SIG-M5 treated with dmso at 0.1 percent for 504 hours (cell line): ENCODE measurements around the gene PGM2.
"Not testable (repeated sequence)": the region's sequence is repeated elsewhere in the genome, so short reads cannot be mapped to it uniquely, and the experiment has no call there.

ENCODE experiments used
- DNase-seq: peaks from one replicate; lab custom pipeline; 2025; ENCODE audit not compliant: unreplicated experiment; lab: John Stamatoyannopoulos, UW

The PGM2 gene

DNA sequence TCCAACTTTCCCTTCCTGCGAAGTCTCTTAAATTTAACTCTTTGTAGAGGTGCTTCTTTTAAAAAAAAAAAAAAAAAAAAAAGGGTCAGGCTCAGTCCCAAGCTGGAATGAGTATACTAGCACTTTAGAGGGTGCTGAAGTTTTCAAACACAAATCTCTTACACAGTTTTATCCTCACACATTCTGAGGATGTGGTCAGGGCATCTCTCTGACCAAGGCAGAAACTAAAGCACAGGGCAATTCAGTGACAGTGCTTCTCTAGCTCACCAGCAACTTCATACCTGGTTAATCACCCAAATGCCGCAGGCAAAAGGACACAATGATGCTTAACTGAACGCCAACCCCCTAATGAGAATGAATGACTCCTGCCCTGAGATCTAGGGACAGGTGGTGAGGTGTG, 9.8 kb upstream of the PGM2 start:
- DNase-seq = no peak

DNA sequence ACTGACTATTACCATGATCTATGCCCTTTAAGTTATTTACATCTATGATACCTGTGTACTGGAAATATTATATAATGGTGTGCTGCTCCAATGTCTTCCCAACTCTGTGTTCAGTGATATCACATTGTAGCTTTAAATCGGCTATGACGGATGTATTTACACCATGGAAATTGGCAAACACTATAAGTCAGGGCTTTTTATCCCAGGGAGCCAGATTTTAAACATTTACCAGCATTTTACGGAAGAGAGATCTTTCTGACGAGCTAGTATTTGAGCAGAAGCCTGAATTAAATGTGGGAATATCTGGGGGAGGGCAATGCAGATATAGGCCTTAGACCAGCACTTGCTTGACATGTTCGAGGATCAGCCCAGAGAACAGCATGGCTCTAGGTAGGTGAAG, 7.7 kb upstream of the PGM2 start:
- no peak for DNase-seq

DNA sequence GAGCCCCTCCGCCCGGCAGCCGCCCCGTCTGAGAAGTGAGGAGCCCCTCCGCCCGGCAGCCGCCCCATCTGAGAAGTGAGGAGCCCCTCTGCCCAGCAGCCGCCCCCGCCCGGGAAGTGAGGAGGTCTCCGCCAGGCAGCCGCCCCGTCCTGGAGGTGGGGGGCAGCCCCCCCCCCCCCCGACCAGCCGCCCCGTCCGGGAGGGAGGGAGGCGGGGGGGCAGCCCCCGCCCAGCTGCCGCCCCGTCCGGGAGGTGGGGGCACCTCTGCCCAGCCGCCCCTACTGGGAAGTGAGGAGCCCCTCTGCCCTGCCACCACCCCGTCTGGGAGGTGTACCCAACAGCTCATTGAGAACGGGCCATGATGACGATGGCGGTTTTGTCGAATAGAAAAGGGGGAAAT, 6.0 kb upstream of the PGM2 start:
- DNase-seq = not testable (repeated sequence)

DNA sequence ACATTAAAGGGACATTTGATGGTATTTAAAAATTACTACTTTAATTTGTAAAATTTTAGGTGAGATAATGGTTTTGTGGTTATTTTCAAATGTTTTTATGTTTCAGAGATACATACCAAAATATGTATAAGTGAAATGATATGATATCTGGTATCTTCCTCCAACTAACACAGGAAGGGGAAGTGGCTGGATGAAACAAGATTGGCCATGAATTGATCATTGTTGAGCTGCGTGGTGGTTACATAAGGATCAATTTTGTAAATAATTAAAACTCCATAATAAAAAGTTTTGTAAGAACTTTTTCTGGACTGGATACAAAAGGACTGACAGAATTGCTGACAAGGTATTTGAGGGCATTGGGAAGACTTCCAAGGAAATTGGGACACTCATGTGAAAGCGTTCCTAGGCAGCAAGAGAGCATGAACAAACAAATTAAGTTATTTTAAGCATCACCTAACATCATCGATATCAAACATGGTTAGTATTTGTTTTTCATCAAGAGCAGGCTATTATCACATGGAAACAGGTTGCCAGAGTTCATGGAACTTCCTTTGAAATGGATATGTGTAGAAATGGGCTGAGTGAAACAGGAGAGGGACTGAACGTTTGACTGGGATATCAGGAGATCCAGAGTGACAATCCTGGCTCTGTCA, 4.4 kb upstream of the PGM2 start:
- DNase-seq = no peak

DNA sequence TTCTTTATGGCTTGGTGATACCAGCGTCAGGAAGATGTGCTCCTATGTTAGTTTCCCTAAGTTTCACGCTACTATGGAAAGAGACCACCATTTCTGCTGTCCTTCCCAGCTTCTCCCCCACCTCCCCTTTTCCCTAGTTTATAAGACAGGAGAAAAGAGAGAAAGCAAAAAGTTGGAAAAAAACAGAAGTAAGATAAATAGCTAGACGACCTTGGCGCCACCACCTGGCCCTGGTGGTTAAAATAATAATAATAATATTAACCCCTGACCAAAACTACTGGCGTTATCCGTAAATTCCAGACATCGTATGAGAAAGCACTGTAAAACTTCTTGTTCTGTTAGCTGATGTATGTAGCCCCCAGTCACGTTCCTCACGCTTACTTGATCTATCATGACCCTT, 985 bp upstream of the PGM2 start:
- DNase-seq = not testable (repeated sequence)

DNA sequence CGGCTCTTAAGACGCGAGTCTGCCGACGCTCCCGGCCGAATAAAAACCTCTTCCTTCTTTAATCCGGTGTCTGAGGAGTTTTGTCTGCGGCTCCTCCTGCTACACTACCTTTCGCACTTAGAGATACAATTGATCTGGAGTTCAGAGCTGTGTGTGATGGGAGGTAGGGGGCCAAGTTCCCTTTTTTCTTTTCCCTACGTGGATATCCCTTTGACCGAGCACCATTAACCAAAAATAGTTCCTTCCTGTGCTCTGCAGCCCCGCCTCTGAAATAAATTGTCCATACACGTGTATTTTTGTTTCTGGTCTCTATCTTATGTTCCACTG, 555 bp upstream of the PGM2 start:
- DNase-seq = peak; percentile 81

DNA sequence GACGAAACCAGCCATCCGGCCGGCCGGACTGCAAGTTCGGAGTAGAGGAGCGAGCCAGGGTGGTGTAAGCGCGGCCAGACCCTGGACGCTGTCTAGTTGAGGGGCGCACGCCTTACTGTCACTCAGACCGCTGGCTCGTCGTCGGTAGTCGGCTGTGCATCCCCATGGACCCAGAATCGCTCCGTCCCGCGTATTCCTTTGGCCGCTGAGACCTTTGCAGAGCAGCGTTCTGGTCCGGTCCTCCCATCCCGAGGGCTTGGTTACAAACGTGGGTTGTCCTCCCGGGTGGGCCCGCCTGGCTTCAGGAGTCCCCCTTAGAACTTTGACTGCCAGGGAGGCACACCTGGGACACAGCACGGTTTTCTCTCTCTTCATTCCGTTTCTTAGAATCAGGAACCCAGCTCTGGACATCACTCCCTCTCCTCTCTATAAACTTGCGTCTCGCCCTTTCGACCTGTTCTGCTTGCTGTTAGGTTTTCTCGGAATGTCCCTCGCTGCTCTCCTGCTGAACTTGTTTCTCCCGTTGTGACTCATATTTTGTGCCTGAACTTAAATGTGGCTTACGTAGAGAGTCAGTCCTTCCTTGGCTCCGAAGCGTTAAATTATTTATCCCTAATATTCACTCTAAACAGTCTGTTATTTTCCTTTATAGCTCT, 672 bp downstream of the PGM2 start:
- peak; percentile 40 for DNase-seq

DNA sequence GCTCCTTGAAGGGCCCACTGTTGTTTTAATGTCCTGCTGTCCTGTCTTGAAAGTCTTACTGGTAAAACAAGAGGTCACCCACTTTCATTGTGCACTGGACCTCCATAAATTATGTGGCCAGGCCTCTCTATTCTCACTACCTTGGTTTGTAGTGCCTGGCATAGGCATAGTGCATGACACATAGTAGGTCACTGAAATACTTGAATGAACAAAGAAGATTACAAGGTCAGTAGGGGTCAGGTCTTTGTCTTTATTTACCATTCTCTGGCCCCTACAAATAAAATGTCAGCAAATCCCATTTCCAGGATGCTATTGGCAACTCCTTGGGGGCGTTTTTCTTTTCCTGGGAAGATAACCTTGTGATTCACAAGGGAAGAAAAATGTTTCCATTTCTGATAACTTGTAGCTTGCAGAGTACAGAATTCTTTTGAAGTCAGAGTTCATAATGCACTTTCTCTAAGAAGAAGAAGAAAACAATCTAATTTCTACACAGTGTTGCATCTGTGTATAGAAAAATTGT, 1.4 kb downstream of the PGM2 start:
- no peak for DNase-seq

DNA sequence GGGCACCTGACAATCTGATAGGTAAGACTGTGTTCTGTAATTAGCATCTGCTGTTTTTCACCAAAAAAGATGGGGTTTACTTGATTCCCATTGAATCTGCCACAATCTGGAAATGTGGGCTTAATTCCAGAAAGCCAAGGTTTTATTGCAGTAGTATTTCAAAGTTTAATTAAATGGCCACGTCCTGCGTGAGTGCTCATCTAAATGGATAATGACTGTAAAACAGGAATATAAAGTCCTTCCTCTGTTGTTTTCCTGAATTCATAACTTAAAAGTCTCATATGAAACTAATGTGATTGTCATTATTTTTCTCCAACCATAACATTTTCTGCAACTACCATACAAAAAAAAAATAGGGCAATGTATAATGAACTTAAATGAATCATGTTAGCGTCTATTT, 2.4 kb downstream of the PGM2 start:
- DNase-seq = no peak

DNA sequence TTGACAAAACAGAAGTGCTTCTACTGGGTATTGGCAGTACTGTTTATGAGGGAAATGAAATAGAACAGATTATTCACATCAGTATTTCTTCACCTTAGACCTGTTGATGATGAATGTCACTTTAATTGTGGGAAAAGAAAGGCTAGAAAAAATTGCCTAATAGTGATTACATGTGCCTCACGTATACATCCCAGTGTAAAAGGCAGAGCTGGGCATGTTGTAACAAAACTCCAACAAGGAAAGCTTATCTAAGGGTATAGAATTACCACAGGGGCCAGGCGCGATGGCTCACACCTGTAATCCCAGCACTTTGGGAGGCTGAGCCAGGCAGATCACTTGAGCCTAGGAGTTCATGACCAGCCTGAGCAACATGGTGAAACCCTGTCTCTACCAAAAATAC, 4.2 kb downstream of the PGM2 start:
- DNase-seq = no peak

DNA sequence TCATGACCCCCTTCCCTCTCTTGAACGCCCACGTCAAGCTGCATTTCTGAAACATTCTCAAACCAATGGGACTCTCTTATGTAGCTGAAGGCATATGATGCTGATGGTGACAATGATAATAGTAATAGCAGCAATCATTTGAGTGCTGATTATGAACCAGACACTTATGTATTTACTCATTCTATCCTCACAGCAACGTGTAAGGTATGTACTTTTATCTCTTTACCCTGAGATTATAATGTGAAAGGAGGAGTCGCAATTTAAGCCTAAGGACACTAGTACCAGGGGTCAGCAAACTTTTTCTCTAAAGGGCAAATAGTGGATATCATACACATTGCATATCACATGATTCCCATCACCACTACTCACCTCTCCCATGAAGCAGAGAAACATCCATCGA, 8.5 kb downstream of the PGM2 start:
- DNase-seq = no peak

DNA sequence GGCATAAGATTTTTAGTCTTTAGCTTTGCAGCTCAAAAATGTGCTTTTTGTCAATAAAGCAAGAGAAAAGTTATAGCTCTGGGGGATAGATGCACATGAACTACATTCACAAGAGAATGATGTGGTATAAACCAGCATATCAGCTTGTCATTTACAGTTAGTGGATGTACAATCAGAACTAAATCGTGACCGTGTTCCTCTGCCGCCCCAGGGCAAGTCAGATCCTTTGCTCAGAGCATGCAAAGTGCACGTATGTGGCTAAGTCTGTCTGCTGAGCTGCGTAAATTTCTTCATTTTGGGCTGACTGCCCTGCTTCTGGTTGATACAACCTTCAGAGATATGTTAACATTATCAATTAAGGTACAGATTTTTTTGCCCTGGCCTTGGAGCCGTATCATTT, 9.3 kb downstream of the PGM2 start:
- no peak for DNase-seq

DNA sequence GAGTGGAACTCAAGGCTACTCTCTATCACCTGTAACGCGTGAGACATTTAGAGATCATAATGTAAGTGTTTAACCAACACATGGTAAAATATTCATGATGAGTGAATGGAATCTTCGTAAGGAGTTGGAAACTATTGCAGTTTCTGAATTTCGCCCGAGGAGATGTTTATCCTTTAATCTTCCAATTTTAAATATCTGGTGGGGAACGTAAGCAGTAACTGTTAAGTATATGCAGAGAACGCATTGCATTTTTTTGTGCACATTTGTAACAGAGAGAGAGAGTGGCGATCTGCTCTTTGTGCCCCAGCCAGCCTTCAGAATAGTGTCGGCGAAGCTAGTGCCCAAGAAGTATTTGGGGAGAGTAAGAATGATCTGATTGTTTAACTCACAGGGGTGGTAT, 9.8 kb downstream of the PGM2 start:
- DNase-seq = no peak

DNA sequence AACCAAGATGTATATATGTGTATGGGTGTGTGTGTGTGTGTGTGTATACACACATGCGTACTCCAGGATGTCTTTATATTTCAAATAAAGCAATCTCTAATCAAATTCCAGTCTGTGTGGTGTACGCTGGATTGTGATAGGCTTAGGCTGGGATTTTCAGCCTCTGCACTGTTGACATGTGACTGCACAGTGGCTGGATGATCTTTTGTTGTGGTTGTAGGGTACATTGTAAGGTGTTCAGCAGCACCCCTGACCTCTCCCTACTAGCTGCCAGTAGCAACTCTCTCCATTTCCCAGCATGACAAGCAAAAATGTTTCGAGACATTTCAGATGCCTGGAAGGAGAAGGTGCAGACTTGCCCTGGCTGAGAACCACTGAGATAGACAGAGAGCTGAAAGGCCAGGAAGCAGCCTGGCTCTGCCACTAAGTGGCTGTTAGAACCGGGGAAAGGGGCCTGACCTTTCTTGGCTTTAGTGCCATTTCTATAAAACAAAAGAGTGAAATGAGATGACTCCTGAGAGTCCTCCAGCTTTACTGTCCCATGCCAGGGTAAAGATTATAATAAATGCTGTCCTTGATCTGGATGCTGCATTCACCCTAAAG, 10.5 kb downstream of the PGM2 start:
- no peak for DNase-seq

DNA sequence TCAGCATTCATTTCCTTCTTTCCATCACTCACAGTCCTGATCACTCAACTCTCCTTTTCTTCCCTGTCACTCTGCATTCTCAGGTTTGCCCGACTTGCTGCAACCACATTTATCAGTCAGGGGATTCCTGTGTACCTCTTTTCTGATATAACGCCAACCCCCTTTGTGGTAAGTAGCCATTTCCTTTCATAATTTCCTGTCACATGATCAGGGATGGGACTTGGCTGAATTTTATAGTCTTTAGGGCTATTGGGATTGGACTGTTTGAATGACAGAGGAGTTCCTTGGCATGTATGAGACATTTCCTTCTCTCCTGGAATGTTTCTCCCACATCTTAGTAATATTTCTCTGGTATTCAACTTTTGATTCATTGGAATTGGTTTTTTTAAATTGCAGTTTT, 11.0 kb downstream of the PGM2 start:
- no peak for DNase-seq

DNA sequence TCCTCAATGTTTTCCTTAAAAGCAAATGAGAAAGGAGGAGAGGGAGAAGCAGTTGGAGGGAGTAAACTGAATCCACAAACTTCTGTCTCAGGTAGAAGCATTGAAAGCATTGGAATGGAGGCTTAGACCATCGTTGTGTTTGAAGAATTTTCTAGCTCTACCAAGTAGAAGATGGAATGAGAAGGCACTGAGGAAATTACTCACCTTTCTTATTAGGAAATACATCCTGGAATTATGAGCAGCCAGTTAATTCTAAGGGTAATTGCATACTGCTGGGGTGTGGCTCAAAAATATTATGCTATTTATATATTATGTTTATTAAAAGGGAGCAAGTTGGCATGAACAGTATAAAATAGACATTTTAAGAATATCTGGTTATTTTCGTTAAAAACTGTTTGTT, 12.9 kb downstream of the PGM2 start:
- DNase-seq = no peak

DNA sequence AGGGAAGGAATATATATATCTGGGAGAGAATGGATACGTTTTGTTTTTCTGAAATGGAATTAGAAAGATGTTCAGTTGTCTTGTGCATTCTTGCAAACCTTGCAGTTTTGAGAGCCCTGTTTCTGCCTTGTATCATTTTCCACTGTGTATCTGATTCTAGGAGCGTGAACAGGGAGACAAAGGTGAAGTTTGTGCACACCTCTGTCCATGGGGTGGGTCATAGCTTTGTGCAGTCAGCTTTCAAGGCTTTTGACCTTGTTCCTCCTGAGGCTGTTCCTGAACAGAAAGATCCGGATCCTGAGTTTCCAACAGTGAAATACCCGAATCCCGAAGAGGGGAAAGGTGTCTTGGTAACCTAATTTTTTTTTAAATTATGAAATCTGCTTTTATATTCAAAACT, 17.7 kb downstream of the PGM2 start:
- DNase-seq = no peak

DNA sequence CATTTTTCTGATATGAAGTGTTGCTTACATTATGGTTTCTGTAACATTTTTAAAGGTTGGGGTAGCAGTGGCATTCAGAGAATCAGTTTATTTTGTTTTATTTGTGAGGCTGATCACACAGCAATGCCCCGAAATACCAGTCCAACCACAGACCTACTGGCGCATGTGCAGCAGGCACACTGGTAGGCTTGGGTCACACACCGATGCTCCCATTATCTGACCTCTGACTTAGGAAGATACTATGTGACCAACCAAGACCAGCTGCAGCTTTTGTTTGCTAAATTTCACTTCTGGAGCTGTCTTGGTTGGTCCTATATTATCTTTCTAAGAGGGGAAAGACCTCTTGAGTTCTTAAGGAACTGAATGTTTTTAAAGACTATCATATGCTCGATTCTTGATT, 18.7 kb downstream of the PGM2 start:
- DNase-seq = no peak

DNA sequence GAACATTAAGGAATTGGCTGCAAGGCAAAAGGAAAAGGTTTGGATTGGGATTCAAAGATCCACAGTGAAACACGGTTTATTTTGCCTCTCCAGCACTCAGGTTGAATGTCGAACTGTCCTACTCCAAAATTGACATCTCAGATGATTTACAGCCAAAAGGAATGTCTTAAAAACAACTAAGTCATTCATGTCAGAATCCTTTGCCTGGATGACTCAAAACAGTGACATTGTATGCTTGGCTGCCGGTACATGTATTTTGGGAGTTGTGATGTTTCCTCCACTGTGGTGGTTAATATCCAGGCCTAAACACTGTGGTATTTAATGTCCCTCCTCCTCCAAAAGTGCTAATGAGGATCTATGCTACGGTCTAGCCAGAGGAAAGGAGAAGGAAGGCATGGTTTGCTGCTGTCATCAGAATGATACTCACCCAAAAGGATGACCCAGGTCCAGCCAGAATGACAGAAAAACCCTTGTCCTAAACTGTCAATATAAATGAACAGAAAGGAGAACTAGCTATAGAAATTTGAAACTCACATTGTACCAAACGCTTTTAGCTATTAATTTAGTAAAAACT, 20.9 kb downstream of the PGM2 start:
- DNase-seq = no peak

DNA sequence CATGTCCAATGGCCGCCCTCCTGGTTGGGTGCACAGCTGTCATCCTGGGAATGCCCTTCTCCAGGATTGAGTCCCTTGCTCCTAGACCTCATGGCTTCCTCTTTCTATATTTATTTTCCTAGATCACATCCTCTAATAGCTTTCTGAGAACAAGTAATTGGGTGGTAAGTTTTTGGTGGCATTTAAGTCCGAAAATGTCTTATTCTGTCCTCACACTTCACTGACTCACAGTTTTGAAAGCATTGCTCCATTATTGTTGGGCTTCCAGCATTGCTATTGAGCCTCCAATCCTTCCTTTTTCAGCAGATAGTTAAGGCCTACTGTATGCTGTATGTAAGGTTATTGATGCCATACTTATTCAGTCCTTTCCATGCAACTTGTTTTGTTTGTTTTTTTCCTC, 25.9 kb downstream of the PGM2 start:
- DNase-seq = peak; percentile 19

DNA sequence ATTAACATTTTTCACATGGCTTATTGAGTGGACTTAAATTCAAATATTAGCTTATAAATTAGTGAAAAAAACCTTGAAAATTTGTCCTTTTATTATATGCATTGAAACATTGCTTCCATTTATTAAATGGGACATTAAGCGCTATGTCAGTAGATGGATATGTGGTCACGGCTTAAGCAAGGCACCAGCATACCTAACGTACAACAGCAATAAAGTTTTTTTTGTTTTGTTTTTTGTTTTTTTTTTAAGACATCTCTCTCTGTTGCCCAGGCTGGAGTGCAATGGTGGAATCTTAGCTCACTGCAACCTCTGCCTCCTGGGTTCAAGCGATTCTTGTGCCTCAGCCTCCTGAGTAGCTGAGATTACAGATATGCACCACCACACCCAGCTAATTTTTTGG, 31.6 kb downstream of the PGM2 start:
- no peak for DNase-seq

DNA sequence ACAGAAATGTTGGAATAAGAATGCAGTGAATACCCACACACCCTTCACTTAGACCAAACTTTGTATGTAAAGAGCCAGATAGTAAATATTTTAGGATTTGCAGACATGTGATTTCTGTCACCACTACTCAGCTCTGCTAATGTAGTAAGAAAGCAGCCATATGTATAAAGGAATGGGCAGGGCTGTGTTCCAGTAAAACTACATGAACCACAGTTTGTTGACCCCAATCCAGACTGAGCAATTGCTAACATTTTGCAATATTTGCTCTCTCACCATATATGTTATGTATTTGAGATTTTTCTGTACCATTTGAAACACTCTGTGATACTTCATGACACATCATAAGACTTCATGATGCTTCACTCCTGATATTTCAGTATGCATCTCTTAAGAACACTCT, 32.4 kb downstream of the PGM2 start:
- DNase-seq = no peak
